Vagina (tissue), 2 donors: Measurements from ENCODE around the gene DNAJC21.

Experiments used
- POLR2AphosphoS5 ChIP-seq, 2 donors: sonication (generic); formaldehyde crosslinking; IDR thresholded peaks; one replicate each; pipeline ENCODE4 v1.9.0; 2017; ENCODE audit warnings: antibody characterized with exemption in 2 of 2, mild to moderate bottlenecking in 2 of 2, low read depth in 1 of 2; ENCODE audit not compliant: insufficient read depth in 1 of 2
- TF ChIP-seq, protein P1 (sequence below), 3 experiments: fragments of 450-650 bp in 2 of 3; fragments of 200-600 bp in 1 of 3; sonication (generic) in 1 of 3; IDR thresholded peaks; one replicate each; pipeline ENCODE4 v1.5.1; 2017 to 2019; ENCODE audit warnings: antibody characterized with exemption in 3 of 3, mild to moderate bottlenecking in 2 of 3, moderate library complexity in 2 of 3

DNA sequence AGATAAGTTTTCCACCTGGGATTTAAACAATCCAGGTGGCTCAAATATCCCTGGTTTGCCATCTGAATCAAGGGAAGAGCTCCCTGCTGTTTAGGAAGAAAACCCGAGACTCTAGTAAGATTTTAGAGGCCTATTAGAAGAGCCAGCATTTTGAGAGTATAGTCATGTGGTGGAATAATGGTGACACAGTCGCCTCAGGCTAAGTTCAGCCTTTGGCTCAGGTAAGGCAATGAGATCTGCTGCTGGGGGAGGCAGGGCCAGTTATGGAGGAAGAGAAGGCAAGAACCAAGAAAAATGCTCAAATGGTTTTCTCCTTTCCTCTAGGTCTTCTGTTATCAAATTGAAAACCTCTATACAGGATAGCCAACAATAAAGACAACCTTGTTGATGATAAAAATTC is 30.3 kb upstream of the DNAJC21 start:
- no peak for TF ChIP-seq POLR2AphosphoS5 (IDR thresholded peaks at IDR 0.05; ENCODE audit: insufficient read depth in 1 of 2, low read depth in 1 of 2)
- TF ChIP-seq, protein P1, sequence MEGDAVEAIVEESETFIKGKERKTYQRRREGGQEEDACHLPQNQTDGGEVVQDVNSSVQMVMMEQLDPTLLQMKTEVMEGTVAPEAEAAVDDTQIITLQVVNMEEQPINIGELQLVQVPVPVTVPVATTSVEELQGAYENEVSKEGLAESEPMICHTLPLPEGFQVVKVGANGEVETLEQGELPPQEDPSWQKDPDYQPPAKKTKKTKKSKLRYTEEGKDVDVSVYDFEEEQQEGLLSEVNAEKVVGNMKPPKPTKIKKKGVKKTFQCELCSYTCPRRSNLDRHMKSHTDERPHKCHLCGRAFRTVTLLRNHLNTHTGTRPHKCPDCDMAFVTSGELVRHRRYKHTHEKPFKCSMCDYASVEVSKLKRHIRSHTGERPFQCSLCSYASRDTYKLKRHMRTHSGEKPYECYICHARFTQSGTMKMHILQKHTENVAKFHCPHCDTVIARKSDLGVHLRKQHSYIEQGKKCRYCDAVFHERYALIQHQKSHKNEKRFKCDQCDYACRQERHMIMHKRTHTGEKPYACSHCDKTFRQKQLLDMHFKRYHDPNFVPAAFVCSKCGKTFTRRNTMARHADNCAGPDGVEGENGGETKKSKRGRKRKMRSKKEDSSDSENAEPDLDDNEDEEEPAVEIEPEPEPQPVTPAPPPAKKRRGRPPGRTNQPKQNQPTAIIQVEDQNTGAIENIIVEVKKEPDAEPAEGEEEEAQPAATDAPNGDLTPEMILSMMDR (IDR thresholded peaks at IDR 0.05) = no peak
